HL-60 (cell line): Measurements from ENCODE around the gene GRAMD4.

Experiments used
- DNase-seq, 2 experiments: peaks; one replicate each; pipeline ENCODE4 v3.0.0-alpha.2; 2010 to 2020; ENCODE audit warnings: low read depth in 1 of 2, low spot score in 1 of 2
- H3K27ac ChIP-seq: fragments of 250-450 bp; sonication (Bioruptor Pico); replicated peaks from 2 replicates; pipeline ENCODE4 v1.5.1; 2020; ENCODE audit warnings: mild to moderate bottlenecking, moderate library complexity
- H3K27me3 ChIP-seq: fragments of 250-450 bp; sonication (Bioruptor Pico); 2 replicates; pipeline ENCODE4 v1.5.1; 2021; ENCODE audit warnings: mild to moderate bottlenecking, moderate library complexity; ENCODE audit not compliant: insufficient read depth, poor library complexity, severe bottlenecking
- H3K4me3 ChIP-seq: replicated peaks from 2 replicates; pipeline ENCODE4 v1.5.1; 2011; ENCODE audit warnings: mild to moderate bottlenecking, control low read depth, low read length; ENCODE audit not compliant: insufficient read depth
- CTCF ChIP-seq: IDR thresholded peaks from one replicate; pipeline ENCODE4 v1.5.1; 2011; ENCODE audit warnings: low read length, control low read depth, inconsistent platforms; ENCODE audit not compliant: insufficient read depth
- GABPA ChIP-seq: IDR thresholded peaks from 2 replicates; pipeline ENCODE4 v1.6.1; 2012; ENCODE audit warnings: low read depth
- POLR2AphosphoS5 ChIP-seq: IDR thresholded peaks from 2 replicates; pipeline ENCODE4 v1.6.1; 2012; ENCODE audit warnings: low read depth
- REST ChIP-seq: IDR thresholded peaks from 2 replicates; pipeline ENCODE4 v1.6.1; 2012; ENCODE audit warnings: low read depth; ENCODE audit not compliant: insufficient replicate concordance
- SPI1 ChIP-seq: IDR thresholded peaks from 2 replicates; pipeline ENCODE4 v1.6.1; 2012; ENCODE audit warnings: low read depth, mild to moderate bottlenecking, borderline replicate concordance

GRAMD4 gene

DNA sequence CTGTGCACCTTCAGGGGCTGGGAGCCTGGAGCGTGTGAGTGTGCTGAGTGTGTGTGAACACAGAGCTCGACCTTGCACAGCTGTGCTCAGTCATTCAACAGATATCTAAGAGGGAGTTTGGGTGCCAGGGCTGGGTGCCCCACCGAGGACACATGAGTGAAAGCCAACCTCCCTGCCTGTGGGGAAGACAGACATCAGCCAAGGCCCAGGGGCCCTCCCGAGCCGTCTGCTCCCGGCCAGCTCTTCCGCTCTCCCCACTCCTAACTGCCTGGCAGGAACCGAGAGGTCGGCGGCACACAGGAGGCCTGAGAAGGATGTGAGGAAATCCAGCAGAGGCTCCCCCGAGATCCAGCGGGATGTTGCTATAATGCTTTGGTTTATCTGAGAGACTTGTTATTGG, 85.9 kb downstream of the GRAMD4 start:
- no peak overlapping the region for H3K4me3 ChIP-seq
- TF ChIP-seq CTCF (no peak), POLR2AphosphoS5 (no peak), REST (no peak), GABPA (no peak), SPI1 (no peak)
- H3K27ac ChIP-seq, result no peak overlapping the region
- no peak for DNase-seq
- no peaks in the 10 kb centered on the region for H3K27me3 ChIP-seq

DNA sequence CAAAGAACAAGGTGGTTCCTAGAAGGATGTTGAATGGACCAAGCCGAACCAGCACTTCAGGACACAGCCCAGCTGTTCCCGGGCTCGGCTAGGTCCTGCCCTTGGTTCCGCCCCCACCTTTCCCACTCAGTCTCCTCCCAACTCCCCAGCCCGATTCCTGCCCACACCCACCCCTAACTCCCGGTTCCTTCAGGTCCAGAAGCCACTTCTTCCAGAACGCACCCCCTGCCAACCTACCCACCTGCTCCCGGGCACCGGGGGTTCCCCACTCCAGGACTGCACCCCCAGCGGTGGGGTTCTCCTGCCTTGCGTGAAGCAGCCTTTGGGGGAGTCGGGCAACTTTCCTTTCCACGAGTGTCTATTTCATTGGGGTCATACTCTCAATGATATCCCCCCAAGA, 87.1 kb downstream of the GRAMD4 start:
- Histone ChIP-seq H3K27ac (no peak overlapping the region), H3K4me3 (no peak overlapping the region), H3K27me3 (no peaks in the 10 kb centered on the region)
- no peak for DNase-seq
- no peak for TF ChIP-seq POLR2AphosphoS5
- no peak for TF ChIP-seq SPI1
- TF ChIP-seq GABPA, result no peak
- no peak for TF ChIP-seq CTCF
- no peak for TF ChIP-seq REST

GRCh38 chr22:46707827-46708570, 87.8 kb downstream of the GRAMD4 start:
- DNase-seq, result no peak
- Histone ChIP-seq H3K27me3 (no peaks in the 10 kb centered on the region), H3K27ac (no peak overlapping the region), H3K4me3 (no peak overlapping the region)
- no peak for TF ChIP-seq POLR2AphosphoS5
- no peak for TF ChIP-seq SPI1
- TF ChIP-seq GABPA, result no peak
- no peak for TF ChIP-seq CTCF
- no peak for TF ChIP-seq REST
